K562 (cell line): ENCODE measurements around the gene TRIM27. TPM values are rescaled to one million over a fixed set of nuclear protein-coding genes. Genes with fewer than 3 reads are reported as not detected.

ENCODE experiments used
- ATF1 ChIP-seq, 2 experiments: fragments of 450-650 bp in 1 of 2; IDR thresholded peaks; 2 replicates each; pipeline ENCODE4 v1.6.1; 2016; ENCODE audit warnings: missing compliant biosample characterization in 1 of 2, missing genetic modification characterization in 1 of 2
- DACH1 ChIP-seq: fragments of 450-650 bp; IDR thresholded peaks from 2 replicates; pipeline ENCODE4 v1.6.1; 2018; ENCODE audit not compliant: partially characterized antibody
- GTF2E2 ChIP-seq: fragments of 200-800 bp; sonication (Bioruptor generic); IDR thresholded peaks from 2 replicates; pipeline ENCODE4 v1.6.1; 2016; ENCODE audit warnings: missing genetic modification characterization, missing compliant biosample characterization
- KLF16 ChIP-seq: IDR thresholded peaks from 2 replicates; pipeline ENCODE4 v1.6.1; 2016; ENCODE audit warnings: antibody characterized with exemption
- NFE2 ChIP-seq: IDR thresholded peaks from 2 replicates; pipeline ENCODE4 v1.6.1; 2014; ENCODE audit warnings: antibody characterized with exemption, low read depth
- NFE2L1 ChIP-seq: fragments of 450-650 bp; IDR thresholded peaks from 2 replicates; pipeline ENCODE4 v1.6.1; 2016; ENCODE audit warnings: missing genetic modification characterization, low read depth, mild to moderate bottlenecking, missing compliant biosample characterization, moderate library complexity, borderline replicate concordance
- NFIX ChIP-seq: fragments of 250-450 bp; sonication (Bioruptor Pico); IDR thresholded peaks from 2 replicates; pipeline ENCODE4 v1.4.0; 2020; ENCODE audit warnings: low read depth, mild to moderate bottlenecking, moderate library complexity
- POLR2A ChIP-seq: fragments of 450-650 bp; conservative IDR thresholded peaks from 2 replicates; pipeline ENCODE4 v1.6.1; 2016
- POLR3A ChIP-seq: IDR thresholded peaks from 2 replicates; pipeline ENCODE4 v1.6.1; 2011; ENCODE audit warnings: borderline replicate concordance, mild to moderate bottlenecking, moderate library complexity; ENCODE audit not compliant: insufficient read length, insufficient read depth; ENCODE audit errors: extremely low read depth
- PURB ChIP-seq: sonication (generic); formaldehyde crosslinking; IDR thresholded peaks from 2 replicates; pipeline ENCODE4 v1.9.0; 2021; ENCODE audit warnings: low read depth, mild to moderate bottlenecking, missing genetic modification reagents
- RAD21 ChIP-seq, 2 experiments: fragments of 250-450 bp in 1 of 2; fragments of 450-650 bp in 1 of 2; sonication (Bioruptor Pico) in 1 of 2; formaldehyde crosslinking in 1 of 2; IDR thresholded peaks in 1 of 2; conservative IDR thresholded peaks in 1 of 2; 2 replicates each; pipeline versions ENCODE4 v1.4.0 to v1.8.0; 2020 to 2022; ENCODE audit warnings: mild to moderate bottlenecking in 2 of 2, moderate library complexity in 1 of 2
- SIRT6 ChIP-seq: IDR thresholded peaks from one replicate; pipeline ENCODE4 v1.6.1; 2012; ENCODE audit warnings: low read depth, mild to moderate bottlenecking, control low read depth, inconsistent platforms, low read length, moderate library complexity
- SMARCA5 ChIP-seq: fragments of 450-650 bp; IDR thresholded peaks from 2 replicates; pipeline ENCODE4 v1.6.1; 2016
- SMARCB1 ChIP-seq: IDR thresholded peaks from 2 replicates; pipeline ENCODE4 v1.6.1; 2011; ENCODE audit warnings: improper control_type of control experiment, low read depth; ENCODE audit not compliant: insufficient read length
- SOX6 ChIP-seq: fragments of 450-650 bp; IDR thresholded peaks from 2 replicates; pipeline ENCODE4 v1.6.1; 2014; ENCODE audit warnings: mild to moderate bottlenecking
- ZBED1 ChIP-seq: IDR thresholded peaks from 2 replicates; pipeline ENCODE4 v1.6.1; 2014
- ZFP36 ChIP-seq: fragments of 150-350 bp; IDR thresholded peaks from 2 replicates; pipeline ENCODE4 v1.6.1; 2018; ENCODE audit warnings: low read length, low read depth; ENCODE audit not compliant: partially characterized antibody
- ZNF143 ChIP-seq: sonication (generic); formaldehyde crosslinking; IDR thresholded peaks from 2 replicates; pipeline ENCODE4 v1.9.0; 2022; ENCODE audit warnings: mild to moderate bottlenecking, missing genetic modification reagents
- ZNF174 ChIP-seq: fragments of 250-450 bp; sonication (Bioruptor Pico); IDR thresholded peaks from 2 replicates; pipeline ENCODE4 v1.4.0; 2020; ENCODE audit warnings: mild to moderate bottlenecking
- ZNF197 ChIP-seq: fragments of 200-800 bp; sonication (Bioruptor generic); IDR thresholded peaks from 2 replicates; pipeline ENCODE4 v1.6.1; 2016; ENCODE audit warnings: low read depth, missing genetic modification characterization, missing compliant biosample characterization
- ZNF354B ChIP-seq: fragments of 250-450 bp; sonication (Bioruptor Pico); IDR thresholded peaks from 2 replicates; pipeline ENCODE4 v1.4.0; 2020
- polyA plus RNA-seq, 8 experiments: library from polyadenylated mRNA; depleted of rRNA in 4 of 8; stranded (reverse) in 5 of 8; unstranded in 3 of 8; fragments of >200 nt; fragmentation: Nextera tagmentation in 2 of 8; fragmentation: Illumina TruSeq in 1 of 8; extraction: Ambion mirVana in 2 of 8; extraction: Trizol in 1 of 8; gene quantifications; 2 replicates each; pipeline versions ENCODE4 v1.2.1 to v1.2.3, GENCODE V29; 2011 to 2014; ENCODE audit warnings: inconsistent platforms in 1 of 8, missing spikeins in 1 of 8
- total RNA-seq, 7 experiments: library from RNA; depleted of rRNA in 6 of 7; stranded (reverse); fragments of >200 nt in 6 of 7; fragmentation: Illumina TruSeq in 2 of 7; extraction: Trizol in 2 of 7; gene quantifications; 2 replicates each; pipeline versions ENCODE4 v1.2.1 to v1.2.3, GENCODE V29; 2011 to 2021; ENCODE audit warnings: low replicate concordance in 1 of 7
- TF ChIP-seq, protein P1 (sequence below): fragments of 450-650 bp; formaldehyde crosslinking; IDR thresholded peaks from 2 replicates; pipeline ENCODE4 v1.4.0; 2020; ENCODE audit warnings: mild to moderate bottlenecking, mixed read lengths
- TF ChIP-seq, protein P2 (sequence below), 2 experiments: fragments of 450-650 bp in 1 of 2; sonication (generic) in 1 of 2; formaldehyde crosslinking in 1 of 2; IDR thresholded peaks in 1 of 2; conservative IDR thresholded peaks in 1 of 2; 2 replicates each; pipeline versions ENCODE4 v1.6.1 to v1.8.1; 2016 to 2023; ENCODE audit warnings: mild to moderate bottlenecking in 2 of 2, moderate library complexity in 2 of 2, inconsistent platforms in 1 of 2, missing genetic modification reagents in 1 of 2
- TF ChIP-seq, protein P3 (sequence below): sonication (generic); formaldehyde crosslinking; IDR thresholded peaks from 2 replicates; pipeline ENCODE4 v1.9.0; 2022; ENCODE audit warnings: mild to moderate bottlenecking, missing genetic modification reagents
- TF ChIP-seq, protein P4 (sequence below): fragments of 250-450 bp; sonication (Bioruptor Pico); IDR thresholded peaks from 2 replicates; pipeline ENCODE4 v1.4.0; 2020
- TF ChIP-seq, protein P5 (sequence below): fragments of 250-450 bp; sonication (Bioruptor Pico); IDR thresholded peaks from 2 replicates; pipeline ENCODE4 v1.8.0; 2021; ENCODE audit warnings: mild to moderate bottlenecking, moderate library complexity

The TRIM27 gene
- total and polyA plus RNA-seq, 9 of the 15 experiments (the other 6 are each of a cell fraction or from before 2014, with no cell fraction given), result 37.7 to 235 (median 122) TPM

DNA sequence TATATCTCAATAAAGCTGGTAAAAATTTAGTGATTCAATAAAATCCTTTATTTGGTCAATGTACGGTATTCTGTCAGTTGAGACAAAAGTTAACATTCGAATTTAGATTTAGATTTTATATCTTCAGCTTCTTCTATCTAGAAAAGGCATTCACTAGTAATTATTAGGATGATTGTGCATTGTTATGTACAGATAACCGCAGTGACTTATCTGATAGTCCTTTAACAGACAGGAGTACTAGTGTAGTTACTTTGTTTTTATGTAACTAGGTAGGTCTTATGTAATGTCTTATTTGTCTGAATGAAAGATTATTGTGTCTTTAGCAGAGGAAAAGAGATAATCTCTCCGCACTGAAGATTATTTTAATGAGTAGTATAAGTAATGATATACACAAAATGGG lies 31.3 kb downstream of the TRIM27 start (continued):
- no peak for TF ChIP-seq ATF1 (CRISPR knock-in tag; IDR thresholded peaks at IDR 0.05)
- no peak for TF ChIP-seq ATF1 (tag; IDR thresholded peaks at IDR 0.05)
- no peak for TF ChIP-seq NFE2L1 (tag)
- TF ChIP-seq DACH1, result peak; percentile 49
- no peak for TF ChIP-seq ZNF354B (CRISPR knock-in tag)
- no peak for TF ChIP-seq SMARCA5
- no peak for TF ChIP-seq ZNF143 (CRISPR knock-in tag)
- TF ChIP-seq PURB (CRISPR knock-in tag), result no peak
- TF ChIP-seq, protein P1, sequence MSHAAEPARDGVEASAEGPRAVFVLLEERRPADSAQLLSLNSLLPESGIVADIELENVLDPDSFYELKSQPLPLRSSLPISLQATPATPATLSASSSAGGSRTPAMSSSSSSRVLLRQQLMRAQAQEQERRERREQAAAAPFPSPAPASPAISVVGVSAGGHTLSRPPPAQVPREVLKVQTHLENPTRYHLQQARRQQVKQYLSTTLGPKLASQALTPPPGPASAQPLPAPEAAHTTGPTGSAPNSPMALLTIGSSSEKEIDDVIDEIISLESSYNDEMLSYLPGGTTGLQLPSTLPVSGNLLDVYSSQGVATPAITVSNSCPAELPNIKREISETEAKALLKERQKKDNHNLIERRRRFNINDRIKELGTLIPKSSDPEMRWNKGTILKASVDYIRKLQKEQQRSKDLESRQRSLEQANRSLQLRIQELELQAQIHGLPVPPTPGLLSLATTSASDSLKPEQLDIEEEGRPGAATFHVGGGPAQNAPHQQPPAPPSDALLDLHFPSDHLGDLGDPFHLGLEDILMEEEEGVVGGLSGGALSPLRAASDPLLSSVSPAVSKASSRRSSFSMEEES, result no peak
- no peak for TF ChIP-seq RAD21 (CRISPR knock-in tag; conservative IDR thresholded peaks at IDR 0.05 in 1 of 2, IDR thresholded peaks at IDR 0.05 in 1 of 2)
- 0 out of 2 replicates have a peak, but pooled peaks have one; percentile 18 for TF ChIP-seq NFE2
- TF ChIP-seq SOX6, result peak; percentile 64
- TF ChIP-seq ZBED1, result no peak
- TF ChIP-seq, protein P2, sequence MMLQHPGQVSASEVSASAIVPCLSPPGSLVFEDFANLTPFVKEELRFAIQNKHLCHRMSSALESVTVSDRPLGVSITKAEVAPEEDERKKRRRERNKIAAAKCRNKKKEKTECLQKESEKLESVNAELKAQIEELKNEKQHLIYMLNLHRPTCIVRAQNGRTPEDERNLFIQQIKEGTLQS (IDR thresholded peaks at IDR 0.05), result no peak
- TF ChIP-seq, protein P2 (CRISPR knock-in tag; conservative IDR thresholded peaks at IDR 0.05), result no peak
- no peak for TF ChIP-seq ZFP36
- no peak for TF ChIP-seq ZNF174 (CRISPR knock-in tag)
- no peak for TF ChIP-seq KLF16
- TF ChIP-seq, protein P3, sequence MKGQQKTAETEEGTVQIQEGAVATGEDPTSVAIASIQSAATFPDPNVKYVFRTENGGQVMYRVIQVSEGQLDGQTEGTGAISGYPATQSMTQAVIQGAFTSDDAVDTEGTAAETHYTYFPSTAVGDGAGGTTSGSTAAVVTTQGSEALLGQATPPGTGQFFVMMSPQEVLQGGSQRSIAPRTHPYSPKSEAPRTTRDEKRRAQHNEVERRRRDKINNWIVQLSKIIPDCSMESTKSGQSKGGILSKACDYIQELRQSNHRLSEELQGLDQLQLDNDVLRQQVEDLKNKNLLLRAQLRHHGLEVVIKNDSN (CRISPR knock-in tag), result no peak
- no peak for TF ChIP-seq SIRT6
- no peak for TF ChIP-seq POLR3A
- TF ChIP-seq ZNF197, result no peak
- no peak for TF ChIP-seq POLR2A
- no peak for TF ChIP-seq NFIX (CRISPR knock-in tag)
- TF ChIP-seq GTF2E2 (tag), result no peak
- TF ChIP-seq, protein P4, sequence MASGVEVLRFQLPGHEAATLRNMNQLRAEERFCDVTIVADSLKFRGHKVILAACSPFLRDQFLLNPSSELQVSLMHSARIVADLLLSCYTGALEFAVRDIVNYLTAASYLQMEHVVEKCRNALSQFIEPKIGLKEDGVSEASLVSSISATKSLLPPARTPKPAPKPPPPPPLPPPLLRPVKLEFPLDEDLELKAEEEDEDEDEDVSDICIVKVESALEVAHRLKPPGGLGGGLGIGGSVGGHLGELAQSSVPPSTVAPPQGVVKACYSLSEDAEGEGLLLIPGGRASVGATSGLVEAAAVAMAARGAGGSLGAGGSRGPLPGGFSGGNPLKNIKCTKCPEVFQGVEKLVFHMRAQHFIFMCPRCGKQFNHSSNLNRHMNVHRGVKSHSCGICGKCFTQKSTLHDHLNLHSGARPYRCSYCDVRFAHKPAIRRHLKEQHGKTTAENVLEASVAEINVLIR, result no peak
- peak; percentile 38 for TF ChIP-seq SMARCB1
- TF ChIP-seq, protein P5, sequence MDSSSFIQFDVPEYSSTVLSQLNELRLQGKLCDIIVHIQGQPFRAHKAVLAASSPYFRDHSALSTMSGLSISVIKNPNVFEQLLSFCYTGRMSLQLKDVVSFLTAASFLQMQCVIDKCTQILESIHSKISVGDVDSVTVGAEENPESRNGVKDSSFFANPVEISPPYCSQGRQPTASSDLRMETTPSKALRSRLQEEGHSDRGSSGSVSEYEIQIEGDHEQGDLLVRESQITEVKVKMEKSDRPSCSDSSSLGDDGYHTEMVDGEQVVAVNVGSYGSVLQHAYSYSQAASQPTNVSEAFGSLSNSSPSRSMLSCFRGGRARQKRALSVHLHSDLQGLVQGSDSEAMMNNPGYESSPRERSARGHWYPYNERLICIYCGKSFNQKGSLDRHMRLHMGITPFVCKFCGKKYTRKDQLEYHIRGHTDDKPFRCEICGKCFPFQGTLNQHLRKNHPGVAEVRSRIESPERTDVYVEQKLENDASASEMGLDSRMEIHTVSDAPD, result no peak
